Esophagus squamous epithelium (tissue), 4 donors: ENCODE measurements around the gene LDB3.

Source experiments
- POLR2A ChIP-seq, 4 donors: fragments of 450-650 bp; IDR thresholded peaks; one replicate each; pipeline ENCODE4 v1.6.1; 2017; ENCODE audit warnings: antibody characterized with exemption in 4 of 4, mild to moderate bottlenecking in 4 of 4, moderate library complexity in 3 of 4
- TF ChIP-seq, protein P1 (sequence below), 6 experiments: fragments of 450-650 bp in 4 of 6; fragments of 200-600 bp in 2 of 6; sonication (generic) in 2 of 6; IDR thresholded peaks; one replicate each; pipeline ENCODE4 v1.5.1; 2016 to 2019; ENCODE audit warnings: antibody characterized with exemption in 6 of 6, mild to moderate bottlenecking in 4 of 6, moderate library complexity in 4 of 6

GRCh38 chr10:86706401-86706841, 38.1 kb downstream of the LDB3 start:
- TF ChIP-seq, protein P1, sequence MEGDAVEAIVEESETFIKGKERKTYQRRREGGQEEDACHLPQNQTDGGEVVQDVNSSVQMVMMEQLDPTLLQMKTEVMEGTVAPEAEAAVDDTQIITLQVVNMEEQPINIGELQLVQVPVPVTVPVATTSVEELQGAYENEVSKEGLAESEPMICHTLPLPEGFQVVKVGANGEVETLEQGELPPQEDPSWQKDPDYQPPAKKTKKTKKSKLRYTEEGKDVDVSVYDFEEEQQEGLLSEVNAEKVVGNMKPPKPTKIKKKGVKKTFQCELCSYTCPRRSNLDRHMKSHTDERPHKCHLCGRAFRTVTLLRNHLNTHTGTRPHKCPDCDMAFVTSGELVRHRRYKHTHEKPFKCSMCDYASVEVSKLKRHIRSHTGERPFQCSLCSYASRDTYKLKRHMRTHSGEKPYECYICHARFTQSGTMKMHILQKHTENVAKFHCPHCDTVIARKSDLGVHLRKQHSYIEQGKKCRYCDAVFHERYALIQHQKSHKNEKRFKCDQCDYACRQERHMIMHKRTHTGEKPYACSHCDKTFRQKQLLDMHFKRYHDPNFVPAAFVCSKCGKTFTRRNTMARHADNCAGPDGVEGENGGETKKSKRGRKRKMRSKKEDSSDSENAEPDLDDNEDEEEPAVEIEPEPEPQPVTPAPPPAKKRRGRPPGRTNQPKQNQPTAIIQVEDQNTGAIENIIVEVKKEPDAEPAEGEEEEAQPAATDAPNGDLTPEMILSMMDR (IDR thresholded peaks at IDR 0.05): no peak
- TF ChIP-seq POLR2A (IDR thresholded peaks at IDR 0.05): no peak
